IMR-90 (cell line): ENCODE measurements around the gene PRKG2. TPM values are rescaled to one million over a fixed set of nuclear protein-coding genes. Genes with fewer than 3 reads are reported as not detected.

Experiments used
- ATAC-seq: fragments of 200-7000 bp; cut with Tn5 transposase; 2 replicates; pipeline ENCODE4 v1.9.1; 2020; ENCODE audit warnings: low read depth, mild to moderate bottlenecking, moderate library complexity
- BruUV-seq: library from RNA; stranded (reverse); fragments of 400-500 nt; replicated peaks from 2 replicates; lab custom pipeline; 2021; lab: Mats Ljungman, UMichigan
- CTCF ChIA-PET: fragments of 300-600 bp; formaldehyde crosslinking; extraction: SDS; loops from one replicate; lab custom pipeline; 2021; ENCODE audit warnings: antibody characterized with exemption; lab: Yijun Ruan, JAX
- POLR2A ChIA-PET: fragments of 300-600 bp; sonication (Branson Sonifier 250); formaldehyde crosslinking; loops from one replicate; lab custom pipeline; 2022; ENCODE audit warnings: antibody characterized with exemption; ENCODE audit not compliant: unreplicated experiment; lab: Charles Lee
- DNase-seq: peaks from one replicate; pipeline ENCODE4 v3.0.0; 2013
- H2AFZ ChIP-seq: replicated peaks from 2 replicates; pipeline ENCODE3; 2013; ENCODE audit warnings: low read length, mild to moderate bottlenecking; ENCODE audit not compliant: poor library complexity
- H2AK5ac ChIP-seq: 2 replicates; pipeline ENCODE4 v1.6.1; 2013; ENCODE audit warnings: low read depth, low read length, inconsistent platforms
- H2AK9ac ChIP-seq: replicated peaks from 2 replicates; pipeline ENCODE3; 2013; ENCODE audit warnings: mild to moderate bottlenecking, low read depth, low read length, moderate library complexity; ENCODE audit not compliant: poor library complexity
- H2BK120ac ChIP-seq: 2 replicates; pipeline ENCODE4 v1.6.1; 2013; ENCODE audit warnings: low read depth, low read length, inconsistent platforms
- H2BK15ac ChIP-seq: 3 replicates; pipeline ENCODE4 v1.6.1; 2013; ENCODE audit warnings: low read depth, low read length, inconsistent platforms
- H2BK20ac ChIP-seq: 2 replicates; pipeline ENCODE4 v1.6.1; 2013; ENCODE audit warnings: low read depth, mild to moderate bottlenecking, inconsistent platforms, low read length, moderate library complexity
- H2BK5ac ChIP-seq: 2 replicates; pipeline ENCODE4 v1.6.1; 2013; ENCODE audit warnings: mild to moderate bottlenecking, low read depth, low read length, inconsistent platforms; ENCODE audit not compliant: poor library complexity, severe bottlenecking
- H3K14ac ChIP-seq: replicated peaks from 2 replicates; pipeline ENCODE4 v1.6.1; 2013; ENCODE audit warnings: low read depth, low read length, inconsistent platforms
- H3K18ac ChIP-seq: 2 replicates; pipeline ENCODE4 v1.6.1; 2013; ENCODE audit warnings: low read depth, low read length, control low read depth
- H3K23ac ChIP-seq: 2 replicates; pipeline ENCODE4 v1.6.1; 2013; ENCODE audit warnings: low read depth, low read length, inconsistent platforms
- H3K27ac ChIP-seq: 2 replicates; pipeline ENCODE4 v1.5.1; 2013; ENCODE audit warnings: mild to moderate bottlenecking, control low read depth, low read length; ENCODE audit not compliant: insufficient read depth
- H3K27me3 ChIP-seq: 2 replicates; pipeline ENCODE4 v1.6.1; 2013; ENCODE audit warnings: low read length; ENCODE audit not compliant: control insufficient read depth, insufficient read depth
- H3K36me3 ChIP-seq: 2 replicates; pipeline ENCODE4 v1.6.1; 2013; ENCODE audit warnings: low read length, mixed read lengths; ENCODE audit not compliant: control insufficient read depth, insufficient read depth
- H3K4ac ChIP-seq: 2 replicates; pipeline ENCODE4 v1.6.1; 2013; ENCODE audit warnings: low read depth, low read length, inconsistent platforms
- H3K4me1 ChIP-seq: 2 replicates; pipeline ENCODE4 v1.6.1; 2013; ENCODE audit warnings: low read length, mixed read lengths; ENCODE audit not compliant: control insufficient read depth, insufficient read depth
- H3K4me2 ChIP-seq: 2 replicates; pipeline ENCODE4 v1.6.1; 2013; ENCODE audit warnings: low read depth, mild to moderate bottlenecking, control low read depth, low read length, moderate library complexity
- H3K4me3 ChIP-seq: 2 replicates; pipeline ENCODE4 v1.5.1; 2013; ENCODE audit warnings: low read depth, mild to moderate bottlenecking, control low read depth, low read length, moderate library complexity; ENCODE audit not compliant: insufficient read depth
- H3K56ac ChIP-seq: 2 replicates; pipeline ENCODE4 v1.6.1; 2013; ENCODE audit warnings: low read length, inconsistent platforms; ENCODE audit not compliant: insufficient read depth; ENCODE audit errors: extremely low read depth
- H3K79me1 ChIP-seq, 2 experiments: 2 replicates each; pipeline ENCODE4 v1.6.1; 2013; ENCODE audit warnings: low read length in 2 of 2, inconsistent platforms in 1 of 2, low read depth in 1 of 2
- H3K9ac ChIP-seq: 2 replicates; pipeline ENCODE4 v1.6.1; 2013; ENCODE audit warnings: low read depth, low read length, control low read depth
- H3K9me1 ChIP-seq: 2 replicates; pipeline ENCODE4 v1.6.1; 2013; ENCODE audit warnings: low read length, inconsistent platforms; ENCODE audit not compliant: insufficient read depth
- H3K9me3 ChIP-seq: 2 replicates; pipeline ENCODE4 v1.6.1; 2013; ENCODE audit warnings: low read length; ENCODE audit not compliant: control insufficient read depth, insufficient read depth
- H4K20me1 ChIP-seq: 2 replicates; pipeline ENCODE4 v1.6.1; 2013; ENCODE audit warnings: low read length, inconsistent platforms; ENCODE audit not compliant: insufficient read depth
- H4K5ac ChIP-seq: 2 replicates; pipeline ENCODE4 v1.6.1; 2013; ENCODE audit warnings: mild to moderate bottlenecking, low read depth, low read length, control low read depth
- H4K8ac ChIP-seq, 2 experiments: 2 replicates each; pipeline ENCODE4 v1.6.1; 2013; ENCODE audit warnings: low read depth in 2 of 2, low read length in 2 of 2, control low read depth in 1 of 2, inconsistent platforms in 1 of 2
- H4K91ac ChIP-seq: 2 replicates; pipeline ENCODE4 v1.6.1; 2013; ENCODE audit warnings: low read depth, low read length, inconsistent platforms; ENCODE audit not compliant: insufficient read depth
- BHLHE40 ChIP-seq: fragments of 150-350 bp; IDR thresholded peaks from 2 replicates; pipeline ENCODE4 v1.6.1; 2016; ENCODE audit warnings: mild to moderate bottlenecking, low read depth, low read length
- RFX5 ChIP-seq: IDR thresholded peaks from 2 replicates; pipeline ENCODE4 v1.8.0; 2012; ENCODE audit warnings: low read depth, mild to moderate bottlenecking, low read length, moderate library complexity
- WGBS, 2 experiments: methylation state at CpG; one replicate each; pipeline versions ENCODE4 v1.1.5 to v1.1.7; 2013; ENCODE audit warnings: missing lambda C conversion rate in 2 of 2; ENCODE audit not compliant: insufficient read length in 1 of 2; ENCODE audit errors: extremely low coverage in 2 of 2; 5-methylcytosine and 5-hydroxymethylcytosine counted together
- dilution Hi-C: fragments of 300-500 bp; cut with HindIII; formaldehyde crosslinking; loops from one replicate; pipeline ENCODE4 v1.14.3; 2018; ENCODE audit warnings: low sequenced_read_pairs; ENCODE audit not compliant: unreplicated experiment
- in situ Hi-C: fragments of 300-500 bp; cut with MboI; formaldehyde crosslinking; loops from 3 replicates; pipeline ENCODE4 v1.14.3; 2019; ENCODE audit warnings: low sequenced_read_pairs, inconsistent platforms, mixed read lengths
- intact Hi-C: fragments of 100-400 bp; cut with micrococcal nuclease; formaldehyde crosslinking; loops from 2 replicates; pipeline ENCODE4 v1.10.0; 2022
- polyA plus RNA-seq, 3 experiments: library from polyadenylated mRNA; depleted of rRNA; stranded (reverse); fragments of >200 nt; gene quantifications; 2 replicates each; pipeline ENCODE4 v1.2.3, GENCODE V29; 2012; ENCODE audit warnings: low replicate concordance in 1 of 3
- total RNA-seq: library from RNA; depleted of rRNA; stranded (reverse); fragments of >200 nt; gene quantifications from 2 replicates; pipeline ENCODE4 v1.2.3, GENCODE V29; 2012

Gene PRKG2
- total and polyA plus RNA-seq, 2 of the 4 experiments (the other 2 are of a cell fraction), result 0.44 to 2.0 TPM

GRCh38 chr4:81197864-81198524 is 17.0 kb downstream of the PRKG2 start:
- no CpG with 5 or more reads among the region's 4 CpGs for WGBS, 2 experiments
- Histone ChIP-seq H4K5ac (no peak overlapping the region), H3K36me3 (no peaks in the 10 kb centered on the region; the same call in 1 of the 2 replicates), H4K8ac (no peak overlapping the region), H3K9me3 (no peaks in the 10 kb centered on the region), H3K9ac (no peak overlapping the region), H2AK5ac (no peak overlapping the region), H2AK9ac (no peak overlapping the region), H3K4me2 (no peak overlapping the region), H3K27ac (no peak overlapping the region), H3K23ac (no peak overlapping the region), H3K9me1 (peaks cover 7% of the 10 kb centered on the region), H3K27me3 (no peaks in the 10 kb centered on the region), H3K14ac (no peak overlapping the region; the same call in 1 of the 2 replicates), H4K91ac (no peak overlapping the region), H4K20me1 (no peaks in the 10 kb centered on the region), H3K4me3 (no peak overlapping the region), H2BK5ac (no peak overlapping the region), H3K18ac (no peak overlapping the region), H3K56ac (no peak overlapping the region), H2BK20ac (peak overlapping the region; percentile 24; the same call in 1 of the 2 replicates), H2BK15ac (0 out of 3 replicates have a peak overlapping the region, but pooled peaks have one; percentile 14), H3K4ac (peak overlapping the region; percentile 17; the same call in 1 of the 2 replicates), H3K79me1 (peaks cover 0 to 4% of the 10 kb centered on the region in 2 experiments; a peak in 2 of 4 replicates), H2AFZ (no peak overlapping the region), H3K4me1 (peaks cover 3% of the 10 kb centered on the region; the same call in 1 of the 2 replicates), H2BK120ac (no peak overlapping the region)
- CTCF ChIA-PET, result interaction anchor here (1.1 kb wide), 1 partner anchor 16 kb away, joined by 4 read pairs; no protein-coding TSS in a partner anchor
- dilution Hi-C loops (no loop called here), in situ Hi-C loops (no loop called here), intact Hi-C loops (no loop called here)
- no peak for ATAC-seq
- DNase-seq, result no peak
- TF ChIP-seq RFX5, result no peak
- no peak for TF ChIP-seq BHLHE40
- BruUV-seq, result no TSS peak
- POLR2A ChIA-PET, result no interaction called here
